HEK293 (cell line): ENCODE results near the gene DDC.

Experiments
- BCL11B ChIP-seq: fragments of 450-650 bp; formaldehyde crosslinking; IDR thresholded peaks from 2 replicates; pipeline ENCODE4 v1.5.1; 2016; ENCODE audit warnings: low read depth, missing biosample characterization, missing genetic modification characterization
- SP3 ChIP-seq: fragments of 450-650 bp; formaldehyde crosslinking; IDR thresholded peaks from 2 replicates; pipeline ENCODE4 v1.5.1; 2016; ENCODE audit warnings: missing biosample characterization, missing genetic modification characterization
- YY1 ChIP-seq: fragments of 450-650 bp; formaldehyde crosslinking; IDR thresholded peaks from 2 replicates; pipeline ENCODE4 v1.5.1; 2018; ENCODE audit warnings: missing biosample characterization, missing genetic modification characterization
- ZFP37 ChIP-seq: fragments of 450-650 bp; formaldehyde crosslinking; IDR thresholded peaks from 2 replicates; pipeline ENCODE4 v1.5.1; 2016; ENCODE audit warnings: missing biosample characterization, missing genetic modification characterization
- ZNF155 ChIP-seq: fragments of 450-650 bp; formaldehyde crosslinking; IDR thresholded peaks from 2 replicates; pipeline ENCODE4 v1.5.1; 2016; ENCODE audit warnings: missing biosample characterization, missing genetic modification characterization
- ZNF292 ChIP-seq: fragments of 450-650 bp; formaldehyde crosslinking; IDR thresholded peaks from 2 replicates; pipeline ENCODE4 v1.5.1; 2016; ENCODE audit warnings: low read depth, missing biosample characterization, missing genetic modification characterization, borderline replicate concordance
- ZNF48 ChIP-seq: fragments of 450-650 bp; formaldehyde crosslinking; IDR thresholded peaks from 2 replicates; pipeline ENCODE4 v1.5.1; 2016; ENCODE audit warnings: missing biosample characterization, missing genetic modification characterization
- ZNF548 ChIP-seq: fragments of 450-650 bp; formaldehyde crosslinking; IDR thresholded peaks from 2 replicates; pipeline ENCODE4 v1.5.1; 2016; ENCODE audit warnings: missing biosample characterization, missing genetic modification characterization
- ZNF792 ChIP-seq: fragments of 450-650 bp; formaldehyde crosslinking; IDR thresholded peaks from 2 replicates; pipeline ENCODE4 v1.5.1; 2016; ENCODE audit warnings: missing biosample characterization, missing genetic modification characterization
- TF ChIP-seq, protein P1 (sequence below): fragments of 450-650 bp; formaldehyde crosslinking; IDR thresholded peaks from 2 replicates; pipeline ENCODE4 v1.5.1; 2016; ENCODE audit warnings: missing biosample characterization, missing genetic modification characterization
- TF ChIP-seq, protein P2 (sequence below): fragments of 450-650 bp; formaldehyde crosslinking; IDR thresholded peaks from 2 replicates; pipeline ENCODE4 v1.5.1; 2016; ENCODE audit warnings: missing biosample characterization, missing genetic modification characterization
- TF ChIP-seq, protein P3 (sequence below): fragments of 450-650 bp; formaldehyde crosslinking; IDR thresholded peaks from 2 replicates; pipeline ENCODE4 v1.5.1; 2016; ENCODE audit warnings: missing biosample characterization, missing genetic modification characterization
- TF ChIP-seq, protein P4 (sequence below): fragments of 450-650 bp; formaldehyde crosslinking; IDR thresholded peaks from 2 replicates; pipeline ENCODE4 v1.5.1; 2016; ENCODE audit warnings: missing biosample characterization, missing genetic modification characterization, borderline replicate concordance

DNA sequence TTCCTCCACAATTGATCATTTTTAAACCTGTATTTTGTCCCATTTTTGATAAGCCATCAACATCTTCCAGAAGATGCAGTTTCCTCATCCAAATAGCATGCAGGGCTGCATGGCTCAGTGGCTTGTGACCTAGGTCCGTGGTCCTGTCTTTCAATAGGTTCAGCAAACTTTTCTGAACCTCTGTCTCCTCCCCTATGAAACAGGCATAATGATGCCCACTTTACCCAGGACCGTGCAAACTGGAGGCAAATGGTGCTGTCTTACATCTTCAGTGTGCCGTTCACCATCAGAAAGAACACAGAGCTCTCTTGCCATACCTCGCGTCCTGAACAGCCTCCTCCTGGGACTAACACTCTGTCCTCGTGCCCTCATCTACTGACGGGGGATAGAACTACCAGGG is 92.8 kb downstream of the DDC start:
- TF ChIP-seq YY1 (tag by site-specific recombination) = no peak
- TF ChIP-seq, protein P1, sequence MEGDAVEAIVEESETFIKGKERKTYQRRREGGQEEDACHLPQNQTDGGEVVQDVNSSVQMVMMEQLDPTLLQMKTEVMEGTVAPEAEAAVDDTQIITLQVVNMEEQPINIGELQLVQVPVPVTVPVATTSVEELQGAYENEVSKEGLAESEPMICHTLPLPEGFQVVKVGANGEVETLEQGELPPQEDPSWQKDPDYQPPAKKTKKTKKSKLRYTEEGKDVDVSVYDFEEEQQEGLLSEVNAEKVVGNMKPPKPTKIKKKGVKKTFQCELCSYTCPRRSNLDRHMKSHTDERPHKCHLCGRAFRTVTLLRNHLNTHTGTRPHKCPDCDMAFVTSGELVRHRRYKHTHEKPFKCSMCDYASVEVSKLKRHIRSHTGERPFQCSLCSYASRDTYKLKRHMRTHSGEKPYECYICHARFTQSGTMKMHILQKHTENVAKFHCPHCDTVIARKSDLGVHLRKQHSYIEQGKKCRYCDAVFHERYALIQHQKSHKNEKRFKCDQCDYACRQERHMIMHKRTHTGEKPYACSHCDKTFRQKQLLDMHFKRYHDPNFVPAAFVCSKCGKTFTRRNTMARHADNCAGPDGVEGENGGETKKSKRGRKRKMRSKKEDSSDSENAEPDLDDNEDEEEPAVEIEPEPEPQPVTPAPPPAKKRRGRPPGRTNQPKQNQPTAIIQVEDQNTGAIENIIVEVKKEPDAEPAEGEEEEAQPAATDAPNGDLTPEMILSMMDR = no peak
- no peak for TF ChIP-seq ZNF292
- TF ChIP-seq, protein P2, sequence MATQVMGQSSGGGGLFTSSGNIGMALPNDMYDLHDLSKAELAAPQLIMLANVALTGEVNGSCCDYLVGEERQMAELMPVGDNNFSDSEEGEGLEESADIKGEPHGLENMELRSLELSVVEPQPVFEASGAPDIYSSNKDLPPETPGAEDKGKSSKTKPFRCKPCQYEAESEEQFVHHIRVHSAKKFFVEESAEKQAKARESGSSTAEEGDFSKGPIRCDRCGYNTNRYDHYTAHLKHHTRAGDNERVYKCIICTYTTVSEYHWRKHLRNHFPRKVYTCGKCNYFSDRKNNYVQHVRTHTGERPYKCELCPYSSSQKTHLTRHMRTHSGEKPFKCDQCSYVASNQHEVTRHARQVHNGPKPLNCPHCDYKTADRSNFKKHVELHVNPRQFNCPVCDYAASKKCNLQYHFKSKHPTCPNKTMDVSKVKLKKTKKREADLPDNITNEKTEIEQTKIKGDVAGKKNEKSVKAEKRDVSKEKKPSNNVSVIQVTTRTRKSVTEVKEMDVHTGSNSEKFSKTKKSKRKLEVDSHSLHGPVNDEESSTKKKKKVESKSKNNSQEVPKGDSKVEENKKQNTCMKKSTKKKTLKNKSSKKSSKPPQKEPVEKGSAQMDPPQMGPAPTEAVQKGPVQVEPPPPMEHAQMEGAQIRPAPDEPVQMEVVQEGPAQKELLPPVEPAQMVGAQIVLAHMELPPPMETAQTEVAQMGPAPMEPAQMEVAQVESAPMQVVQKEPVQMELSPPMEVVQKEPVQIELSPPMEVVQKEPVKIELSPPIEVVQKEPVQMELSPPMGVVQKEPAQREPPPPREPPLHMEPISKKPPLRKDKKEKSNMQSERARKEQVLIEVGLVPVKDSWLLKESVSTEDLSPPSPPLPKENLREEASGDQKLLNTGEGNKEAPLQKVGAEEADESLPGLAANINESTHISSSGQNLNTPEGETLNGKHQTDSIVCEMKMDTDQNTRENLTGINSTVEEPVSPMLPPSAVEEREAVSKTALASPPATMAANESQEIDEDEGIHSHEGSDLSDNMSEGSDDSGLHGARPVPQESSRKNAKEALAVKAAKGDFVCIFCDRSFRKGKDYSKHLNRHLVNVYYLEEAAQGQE (tag by site-specific recombination) = no peak
- no peak for TF ChIP-seq ZNF48 (tag by site-specific recombination)
- TF ChIP-seq ZFP37 (tag by site-specific recombination) = no peak
- TF ChIP-seq ZNF548 = no peak
- no peak for TF ChIP-seq ZNF155 (tag by site-specific recombination)
- TF ChIP-seq BCL11B = no peak
- no peak for TF ChIP-seq SP3 (tag by site-specific recombination)
- TF ChIP-seq, protein P3, sequence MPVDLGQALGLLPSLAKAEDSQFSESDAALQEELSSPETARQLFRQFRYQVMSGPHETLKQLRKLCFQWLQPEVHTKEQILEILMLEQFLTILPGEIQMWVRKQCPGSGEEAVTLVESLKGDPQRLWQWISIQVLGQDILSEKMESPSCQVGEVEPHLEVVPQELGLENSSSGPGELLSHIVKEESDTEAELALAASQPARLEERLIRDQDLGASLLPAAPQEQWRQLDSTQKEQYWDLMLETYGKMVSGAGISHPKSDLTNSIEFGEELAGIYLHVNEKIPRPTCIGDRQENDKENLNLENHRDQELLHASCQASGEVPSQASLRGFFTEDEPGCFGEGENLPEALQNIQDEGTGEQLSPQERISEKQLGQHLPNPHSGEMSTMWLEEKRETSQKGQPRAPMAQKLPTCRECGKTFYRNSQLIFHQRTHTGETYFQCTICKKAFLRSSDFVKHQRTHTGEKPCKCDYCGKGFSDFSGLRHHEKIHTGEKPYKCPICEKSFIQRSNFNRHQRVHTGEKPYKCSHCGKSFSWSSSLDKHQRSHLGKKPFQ (tag by site-specific recombination) = no peak
- TF ChIP-seq, protein P4, sequence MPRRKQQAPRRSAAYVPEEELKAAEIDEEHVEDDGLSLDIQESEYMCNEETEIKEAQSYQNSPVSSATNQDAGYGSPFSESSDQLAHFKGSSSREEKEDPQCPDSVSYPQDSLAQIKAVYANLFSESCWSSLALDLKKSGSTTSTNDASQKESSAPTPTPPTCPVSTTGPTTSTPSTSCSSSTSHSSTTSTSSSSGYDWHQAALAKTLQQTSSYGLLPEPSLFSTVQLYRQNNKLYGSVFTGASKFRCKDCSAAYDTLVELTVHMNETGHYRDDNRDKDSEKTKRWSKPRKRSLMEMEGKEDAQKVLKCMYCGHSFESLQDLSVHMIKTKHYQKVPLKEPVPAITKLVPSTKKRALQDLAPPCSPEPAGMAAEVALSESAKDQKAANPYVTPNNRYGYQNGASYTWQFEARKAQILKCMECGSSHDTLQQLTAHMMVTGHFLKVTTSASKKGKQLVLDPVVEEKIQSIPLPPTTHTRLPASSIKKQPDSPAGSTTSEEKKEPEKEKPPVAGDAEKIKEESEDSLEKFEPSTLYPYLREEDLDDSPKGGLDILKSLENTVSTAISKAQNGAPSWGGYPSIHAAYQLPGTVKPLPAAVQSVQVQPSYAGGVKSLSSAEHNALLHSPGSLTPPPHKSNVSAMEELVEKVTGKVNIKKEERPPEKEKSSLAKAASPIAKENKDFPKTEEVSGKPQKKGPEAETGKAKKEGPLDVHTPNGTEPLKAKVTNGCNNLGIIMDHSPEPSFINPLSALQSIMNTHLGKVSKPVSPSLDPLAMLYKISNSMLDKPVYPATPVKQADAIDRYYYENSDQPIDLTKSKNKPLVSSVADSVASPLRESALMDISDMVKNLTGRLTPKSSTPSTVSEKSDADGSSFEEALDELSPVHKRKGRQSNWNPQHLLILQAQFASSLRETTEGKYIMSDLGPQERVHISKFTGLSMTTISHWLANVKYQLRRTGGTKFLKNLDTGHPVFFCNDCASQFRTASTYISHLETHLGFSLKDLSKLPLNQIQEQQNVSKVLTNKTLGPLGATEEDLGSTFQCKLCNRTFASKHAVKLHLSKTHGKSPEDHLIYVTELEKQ (tag by site-specific recombination) = no peak
- TF ChIP-seq ZNF792 (tag by site-specific recombination) = no peak
